Lung (tissue), 12 donors: ENCODE results near the gene KANK4. TPM values are rescaled to one million over a fixed set of nuclear protein-coding genes. Genes with fewer than 3 reads are reported as not detected.

Experiments used
- ATAC-seq: fragments of 200-7000 bp; cut with Tn5 transposase; one replicate; pipeline ENCODE4 v1.9.1; 2020; ENCODE audit warnings: moderate number of reproducible peaks; ENCODE audit not compliant: insufficient read depth, low FRiP score
- DNase-seq, 3 donors: peaks; one replicate each; pipeline ENCODE4 v3.0.0-alpha.2; 2013 to 2017
- H3K27ac ChIP-seq, 2 donors: one replicate each; pipeline ENCODE4 v1.5.1; 2013; ENCODE audit warnings: mild to moderate bottlenecking in 2 of 2, moderate library complexity in 2 of 2, control low read depth in 1 of 2, inconsistent platforms in 1 of 2, low read depth in 1 of 2, low read length in 1 of 2
- H3K27me3 ChIP-seq, 3 donors: one replicate each; pipeline ENCODE4 v1.5.1; 2013; ENCODE audit warnings: low read length in 2 of 3; ENCODE audit not compliant: control insufficient read depth in 3 of 3, insufficient read depth in 3 of 3
- H3K36me3 ChIP-seq, 4 donors: one replicate each; pipeline ENCODE4 v1.5.1; 2013; ENCODE audit warnings: low read length in 4 of 4, mild to moderate bottlenecking in 1 of 4, moderate library complexity in 1 of 4; ENCODE audit not compliant: control insufficient read depth in 4 of 4, insufficient read depth in 4 of 4
- H3K4me1 ChIP-seq, 5 donors: one replicate each; pipeline ENCODE4 v1.5.1; 2013; ENCODE audit warnings: low read length in 5 of 5, mild to moderate bottlenecking in 2 of 5, moderate library complexity in 1 of 5; ENCODE audit not compliant: control insufficient read depth in 5 of 5, insufficient read depth in 5 of 5
- H3K4me3 ChIP-seq: one replicate; pipeline ENCODE4 v1.5.1; 2013; ENCODE audit warnings: mild to moderate bottlenecking, control low read depth, moderate library complexity
- H3K9ac ChIP-seq, 2 donors: one replicate each; pipeline ENCODE4 v1.5.1; 2013; ENCODE audit warnings: low read length in 2 of 2, control low read depth in 1 of 2; ENCODE audit not compliant: insufficient read depth in 1 of 2
- H3K9me3 ChIP-seq, 4 donors: one replicate each; pipeline ENCODE4 v1.5.1; 2013; ENCODE audit warnings: low read length in 3 of 4, mild to moderate bottlenecking in 1 of 4, moderate library complexity in 1 of 4; ENCODE audit not compliant: control insufficient read depth in 4 of 4, insufficient read depth in 3 of 4
- WGBS, 2 donors: extraction: QIAGEN DNeasy Blood & Tissue Kit; methylation state at CpG; one replicate each; pipeline ENCODE4 v1.1.7; 2013; 5-methylcytosine and 5-hydroxymethylcytosine counted together
- polyA plus RNA-seq, 2 donors: library from polyadenylated mRNA; stranded (reverse); fragments of 200-250 nt; gene quantifications; one replicate each; pipeline ENCODE4 v1.2.1, GENCODE V29; 2013
- total RNA-seq, 2 donors: library from RNA; depleted of rRNA in 1 of 2; stranded (reverse); fragments of >200 nt in 1 of 2; gene quantifications; one replicate each; pipeline ENCODE4 v1.2.1, GENCODE V29; 2014 to 2021
- TF ChIP-seq, protein P1 (sequence below): IDR thresholded peaks from 2 replicates; pipeline ENCODE4 v1.5.1; 2012; ENCODE audit warnings: mild to moderate bottlenecking; ENCODE audit errors: control extremely low read depth, extremely low read depth
- donor health status: control.
- donor health status: control.
- donor health status: Bipolar disorder and iron deficiency.
- donor health status: healthy.
- donor health status: DM: yes; HTN: yes; CAD: no.

Gene KANK4
- total and polyA plus RNA-seq, 4 donors, result 0.10 to 11.4 (median 0.99) TPM

DNA sequence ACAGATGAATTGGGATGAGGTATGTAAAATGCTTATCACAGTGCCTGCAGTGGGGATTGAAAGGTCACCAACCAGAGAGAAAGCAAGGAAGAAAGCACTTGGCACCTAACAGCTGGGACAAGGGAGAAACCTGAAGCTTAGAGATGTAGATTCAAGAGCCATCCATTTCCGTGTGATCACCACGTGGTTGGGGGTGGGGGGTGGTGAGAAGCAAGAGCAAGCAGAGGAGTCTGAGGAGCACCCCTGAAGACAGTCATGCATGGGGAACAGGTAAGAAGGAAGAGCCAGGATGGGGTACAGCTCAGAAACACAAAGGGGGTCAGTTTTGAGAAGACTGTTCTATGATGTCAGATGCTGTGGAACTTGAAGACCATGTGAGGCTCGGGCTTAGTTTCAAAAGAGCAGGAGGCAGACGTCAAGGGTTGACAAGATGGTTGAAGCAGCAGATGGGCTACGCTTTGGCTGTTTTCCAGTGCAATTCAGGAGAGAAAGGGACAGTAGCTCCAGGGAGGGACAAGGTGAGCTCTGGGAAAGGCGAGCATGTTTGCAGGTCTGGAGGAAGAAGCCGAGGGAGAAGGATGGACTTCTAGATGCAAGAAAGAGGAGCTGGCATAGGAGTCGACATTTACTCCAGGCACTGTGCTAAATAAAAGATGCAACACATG is 17.4 kb downstream of the KANK4 start:
- H3K4me3 ChIP-seq, result no peak overlapping the region
- WGBS, 2 donors, result 81 to 88% methylated on average over 8 of the region's 8 CpGs
- TF ChIP-seq, protein P1, sequence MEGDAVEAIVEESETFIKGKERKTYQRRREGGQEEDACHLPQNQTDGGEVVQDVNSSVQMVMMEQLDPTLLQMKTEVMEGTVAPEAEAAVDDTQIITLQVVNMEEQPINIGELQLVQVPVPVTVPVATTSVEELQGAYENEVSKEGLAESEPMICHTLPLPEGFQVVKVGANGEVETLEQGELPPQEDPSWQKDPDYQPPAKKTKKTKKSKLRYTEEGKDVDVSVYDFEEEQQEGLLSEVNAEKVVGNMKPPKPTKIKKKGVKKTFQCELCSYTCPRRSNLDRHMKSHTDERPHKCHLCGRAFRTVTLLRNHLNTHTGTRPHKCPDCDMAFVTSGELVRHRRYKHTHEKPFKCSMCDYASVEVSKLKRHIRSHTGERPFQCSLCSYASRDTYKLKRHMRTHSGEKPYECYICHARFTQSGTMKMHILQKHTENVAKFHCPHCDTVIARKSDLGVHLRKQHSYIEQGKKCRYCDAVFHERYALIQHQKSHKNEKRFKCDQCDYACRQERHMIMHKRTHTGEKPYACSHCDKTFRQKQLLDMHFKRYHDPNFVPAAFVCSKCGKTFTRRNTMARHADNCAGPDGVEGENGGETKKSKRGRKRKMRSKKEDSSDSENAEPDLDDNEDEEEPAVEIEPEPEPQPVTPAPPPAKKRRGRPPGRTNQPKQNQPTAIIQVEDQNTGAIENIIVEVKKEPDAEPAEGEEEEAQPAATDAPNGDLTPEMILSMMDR, result no peak

DNA sequence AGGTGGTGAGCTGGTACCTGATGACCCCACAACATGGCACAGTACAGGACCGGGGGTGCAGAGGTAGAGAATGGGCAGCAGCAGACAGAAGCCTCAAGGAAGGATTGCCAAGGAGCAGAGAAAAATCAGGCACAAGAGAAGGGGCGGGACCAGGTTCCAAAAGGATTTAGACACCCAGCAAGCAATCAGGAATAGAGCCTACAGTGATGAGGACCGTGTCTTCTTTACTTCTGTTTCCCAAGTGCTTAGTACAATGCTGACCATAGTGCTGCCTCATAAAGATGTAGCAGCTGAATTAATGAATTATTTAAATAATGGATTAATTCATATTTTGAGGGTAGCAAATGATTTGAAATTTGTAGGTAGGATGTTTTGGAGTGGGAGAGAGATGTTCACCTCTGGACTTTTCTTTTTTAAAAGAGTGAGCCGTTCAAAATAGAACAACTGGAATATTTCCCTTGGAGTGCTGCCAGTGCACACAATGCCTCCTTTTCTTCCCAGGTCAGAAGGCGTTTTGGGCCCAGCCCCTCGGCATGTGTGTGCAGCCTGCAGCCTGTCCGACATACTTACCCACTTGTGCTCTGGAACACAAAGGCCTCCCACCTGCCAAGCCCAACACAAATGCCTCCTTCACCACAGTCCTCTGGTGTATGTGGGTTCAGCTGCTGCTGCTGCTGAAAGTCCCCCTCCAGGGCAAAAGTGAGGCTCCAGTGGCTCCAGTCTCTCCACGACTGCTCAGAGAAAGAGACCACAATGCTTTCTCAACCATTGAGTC is 19.6 kb downstream of the KANK4 start:
- Histone ChIP-seq H3K9ac (no peak overlapping the region), H3K27me3 (no peaks in the 10 kb centered on the region), H3K4me1 (peaks cover 0 to 11% (median 3%) of the 10 kb centered on the region in 5 donors), H3K36me3 (no peaks in the 10 kb centered on the region), H3K9me3 (peaks cover 0 to 1% (median 0%) of the 10 kb centered on the region in 4 donors), H3K27ac (no peak overlapping the region), H3K4me3 (no peak overlapping the region)
- 57 to 79% methylated on average over 8 of the region's 8 CpGs for WGBS, 2 donors
- ATAC-seq, result no peak
- DNase-seq, result peak in 2 of 3 donors; percentile 24 to 51
- TF ChIP-seq, protein P1, result no peak

More for the DNA sequence above, 17.4 kb downstream of the KANK4 start:
- Histone ChIP-seq H3K36me3 (no peaks in the 10 kb centered on the region), H3K27me3 (no peaks in the 10 kb centered on the region), H3K4me1 (peaks cover 0 to 3% (median 0%) of the 10 kb centered on the region in 5 donors), H3K9ac (no peak overlapping the region), H3K27ac (no peak overlapping the region), H3K9me3 (peaks cover 0 to 1% (median 0%) of the 10 kb centered on the region in 4 donors)
- DNase-seq (no peak), ATAC-seq (no peak)

DNA sequence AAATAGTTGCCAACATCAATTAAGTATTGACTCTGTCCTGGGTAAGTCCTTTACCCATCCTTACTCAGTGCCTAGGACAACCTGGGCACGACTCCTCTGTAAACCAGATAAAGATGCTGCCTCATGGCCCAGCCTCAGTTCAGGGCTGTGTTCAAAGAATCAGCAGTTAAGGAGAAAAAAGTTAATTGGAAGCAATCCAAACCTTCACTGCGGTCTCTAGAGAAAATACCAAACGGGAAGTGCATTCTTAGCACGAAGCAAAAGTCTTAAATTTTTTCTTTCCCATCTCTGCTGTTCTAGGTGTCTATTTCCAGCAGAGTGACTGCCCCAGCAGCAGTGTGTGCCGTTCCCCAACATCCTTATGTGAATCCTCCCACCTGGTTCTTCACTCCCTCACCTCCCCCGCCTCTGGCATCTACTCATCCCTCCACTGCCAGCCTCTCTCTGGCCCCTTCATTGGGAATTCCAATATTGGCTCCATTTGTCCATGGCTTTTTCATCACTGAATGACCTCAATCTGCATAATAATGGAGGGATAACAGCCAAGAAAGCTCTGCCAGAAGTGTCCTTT is 23.2 kb downstream of the KANK4 start:
- H3K9ac ChIP-seq, result peak overlapping the region in 1 of 2 donors; percentile 24
- H3K9me3 ChIP-seq, result peaks cover 0 to 1% (median 0%) of the 10 kb centered on the region in 4 donors
- no peak overlapping the region for H3K4me3 ChIP-seq
- peak; percentile 24 to 86 (median 72) for DNase-seq
- peaks cover 0 to 11% (median 3%) of the 10 kb centered on the region in 5 donors for H3K4me1 ChIP-seq
- no peak for ATAC-seq
- H3K36me3 ChIP-seq, result no peaks in the 10 kb centered on the region
- no peak overlapping the region for H3K27ac ChIP-seq
- 11 to 17% methylated on average over 6 of the region's 6 CpGs for WGBS, 2 donors
- no peaks in the 10 kb centered on the region for H3K27me3 ChIP-seq
- TF ChIP-seq, protein P1, result no peak
